Liver (tissue), 3 donors: ENCODE data around the gene CACNA1S.

Source experiments
- EGR1 ChIP-seq, 2 donors: IDR thresholded peaks; 2 replicates each; pipeline ENCODE4 v1.6.1; 2016 to 2018; ENCODE audit warnings: antibody characterized with exemption in 2 of 2, low read depth in 2 of 2
- TF ChIP-seq, protein P1 (sequence below): fragments of 150-350 bp; IDR thresholded peaks from 2 replicates; pipeline ENCODE4 v1.5.1; 2017; ENCODE audit warnings: improper control_type of control experiment, low read depth, low read length; ENCODE audit not compliant: missing input control
- donor health status: healthy.
- donor health status: healthy.

- no peak for TF ChIP-seq EGR1 (IDR thresholded peaks at IDR 0.05; ENCODE audit: low read depth in 2 of 2)
- TF ChIP-seq, protein P1, sequence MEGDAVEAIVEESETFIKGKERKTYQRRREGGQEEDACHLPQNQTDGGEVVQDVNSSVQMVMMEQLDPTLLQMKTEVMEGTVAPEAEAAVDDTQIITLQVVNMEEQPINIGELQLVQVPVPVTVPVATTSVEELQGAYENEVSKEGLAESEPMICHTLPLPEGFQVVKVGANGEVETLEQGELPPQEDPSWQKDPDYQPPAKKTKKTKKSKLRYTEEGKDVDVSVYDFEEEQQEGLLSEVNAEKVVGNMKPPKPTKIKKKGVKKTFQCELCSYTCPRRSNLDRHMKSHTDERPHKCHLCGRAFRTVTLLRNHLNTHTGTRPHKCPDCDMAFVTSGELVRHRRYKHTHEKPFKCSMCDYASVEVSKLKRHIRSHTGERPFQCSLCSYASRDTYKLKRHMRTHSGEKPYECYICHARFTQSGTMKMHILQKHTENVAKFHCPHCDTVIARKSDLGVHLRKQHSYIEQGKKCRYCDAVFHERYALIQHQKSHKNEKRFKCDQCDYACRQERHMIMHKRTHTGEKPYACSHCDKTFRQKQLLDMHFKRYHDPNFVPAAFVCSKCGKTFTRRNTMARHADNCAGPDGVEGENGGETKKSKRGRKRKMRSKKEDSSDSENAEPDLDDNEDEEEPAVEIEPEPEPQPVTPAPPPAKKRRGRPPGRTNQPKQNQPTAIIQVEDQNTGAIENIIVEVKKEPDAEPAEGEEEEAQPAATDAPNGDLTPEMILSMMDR = no peak
These were observed 2.6 kb downstream of the CACNA1S start for GRCh38 chr1:201109651-201110050.
